Stimulated activated CD4-positive, alpha-beta T cell treated with anti-CD3 and anti-CD28 coated beads, Interleukin-4, amount 100 ng/mL, for 48 hours (primary cell): ENCODE measurements around the gene CENPT.
"Not testable (repeated sequence)": the region's sequence is repeated elsewhere in the genome, so short reads cannot be mapped to it uniquely, and the experiment has no call there.

Source experiments
- DNase-seq, 2 donors: peaks; one replicate each; pipeline ENCODE4 v3.0.0-alpha.2; 2020; ENCODE audit warnings: low read depth in 2 of 2

Gene CENPT

DNA sequence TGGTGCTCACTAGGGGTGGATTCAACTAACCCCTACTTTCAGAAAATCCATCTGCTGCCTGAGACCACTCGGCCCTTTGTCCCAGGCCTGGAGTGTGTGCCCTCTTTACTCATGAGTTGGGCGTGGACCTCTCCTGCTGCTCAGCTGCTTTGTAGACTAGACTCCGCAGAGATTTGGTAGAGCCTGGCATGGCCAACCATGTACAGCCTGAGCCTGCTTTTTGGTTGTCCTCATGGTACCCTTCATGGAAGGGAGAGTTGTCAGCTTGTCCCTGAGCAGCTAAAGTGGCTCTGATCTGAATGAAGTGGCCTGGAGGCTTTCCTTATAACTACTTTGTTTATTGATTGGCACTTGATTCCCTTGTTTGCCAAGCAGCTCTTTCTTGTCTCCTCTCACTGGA lies 26.9 kb upstream of the CENPT start:
- DNase-seq: no peak

- DNase-seq: no peak
These were observed 26.2 kb upstream of the CENPT start for GRCh38 chr16:67873435-67874370.

DNA sequence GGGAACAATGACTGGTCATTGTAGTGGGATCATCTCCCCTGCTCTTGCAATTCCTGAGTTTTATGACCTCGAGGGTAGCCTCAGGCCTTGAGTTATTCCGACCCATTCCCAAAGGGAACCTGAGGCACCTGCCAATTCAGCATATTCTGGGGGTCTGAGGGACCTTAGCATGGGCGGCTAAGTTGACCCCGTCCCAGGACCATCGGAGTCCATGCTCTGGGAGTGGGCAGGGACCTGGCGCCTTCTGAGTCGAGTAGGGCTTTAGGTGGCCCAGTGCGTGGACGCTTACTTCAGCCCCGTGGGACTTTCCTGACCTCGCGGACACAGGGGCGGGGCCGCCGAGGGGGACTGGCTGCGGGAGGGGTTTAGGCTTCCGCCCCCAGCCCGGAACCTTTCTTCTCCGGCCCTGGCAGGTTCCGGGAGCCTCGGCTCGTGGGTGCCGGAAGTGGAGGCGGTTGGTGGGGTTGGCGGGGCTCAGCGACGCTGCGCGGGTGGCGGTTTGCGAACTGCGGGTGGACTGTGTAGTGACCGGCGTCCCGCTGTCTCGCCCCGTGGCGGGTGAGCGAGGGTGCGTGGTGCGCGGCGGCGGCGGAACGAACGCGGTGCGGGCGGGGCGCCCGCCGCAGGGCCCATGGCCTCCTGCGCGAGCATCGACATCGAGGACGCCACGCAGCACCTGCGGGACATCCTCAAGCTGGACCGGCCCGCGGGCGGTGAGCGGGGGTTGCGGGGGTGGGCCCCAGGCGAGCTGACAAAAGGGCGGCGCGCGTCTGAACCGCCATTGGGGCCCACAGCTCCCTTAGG lies 25.3 kb upstream of the CENPT start, which contains the start of gene EDC4:
Gene EDC4, plus strand, starts transcription at position 422 of the 804 bp plus-strand sequence. Its CDS starts 210 bp downstream, at position 632.
- peak; percentile 84 to 86 for DNase-seq

- no peak for DNase-seq
These were observed 24.7 kb upstream of the CENPT start for GRCh38 chr16:67872131-67872630.

DNA sequence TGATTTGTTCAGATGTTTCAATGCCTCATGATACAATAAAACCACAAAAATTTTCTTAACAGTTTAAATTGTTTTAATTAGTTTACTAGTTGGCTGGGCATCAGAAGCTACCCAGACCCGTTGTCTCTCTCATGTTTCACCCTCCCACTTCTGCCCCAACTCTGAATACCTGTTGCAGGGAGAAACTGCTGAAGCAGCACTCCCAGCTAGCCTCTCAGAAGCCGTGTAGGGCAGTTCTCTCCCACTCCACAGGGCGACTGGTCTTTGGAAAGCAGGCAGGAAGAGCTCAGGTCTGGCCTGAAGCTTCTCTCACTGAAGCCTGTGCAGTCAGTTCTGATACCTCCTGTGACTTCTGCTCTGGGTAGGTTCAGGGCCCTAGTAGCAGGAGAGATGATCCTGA lies 23.8 kb upstream of the CENPT start:
- no peak for DNase-seq

DNA sequence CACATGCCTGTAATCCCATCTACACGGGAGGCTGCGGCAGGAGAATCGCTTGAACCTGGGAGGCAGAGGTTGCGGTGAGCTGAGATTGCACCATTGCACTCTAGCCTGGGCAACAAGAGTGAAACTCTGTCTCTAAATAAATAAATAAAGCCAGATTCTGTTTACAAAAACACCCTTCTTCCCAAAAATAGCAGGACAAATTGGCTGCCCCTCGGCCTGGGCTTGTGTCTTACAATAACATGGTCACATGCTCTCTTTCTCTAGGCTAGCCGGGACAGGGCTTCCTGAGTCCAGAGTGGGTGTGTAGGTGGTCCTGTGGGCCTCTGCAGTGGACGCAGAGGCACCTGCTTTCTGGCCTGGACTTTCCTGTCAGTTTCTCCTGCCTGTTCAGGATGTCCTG lies 22.2 kb upstream of the CENPT start:
- no peak for DNase-seq

DNA sequence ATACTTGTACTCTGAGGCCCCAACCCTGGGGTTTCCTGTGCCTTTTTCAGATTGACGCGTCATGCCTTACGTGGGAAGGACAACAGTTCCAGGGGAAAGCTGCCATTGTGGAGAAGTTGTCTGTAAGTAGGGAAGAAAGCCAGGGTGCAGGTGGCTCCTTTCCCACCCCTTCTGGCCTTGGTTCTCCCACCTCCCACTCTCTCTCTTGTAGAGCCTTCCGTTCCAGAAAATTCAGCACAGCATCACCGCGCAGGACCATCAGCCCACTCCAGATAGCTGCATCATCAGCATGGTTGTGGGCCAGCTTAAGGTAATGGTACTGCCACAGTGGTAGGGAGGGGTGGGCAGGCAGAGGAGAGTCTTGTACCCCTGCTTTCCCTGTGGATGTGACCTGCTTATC lies 20.8 kb upstream of the CENPT start:
- DNase-seq: no peak

- no peak for DNase-seq
These were observed 17.8 kb upstream of the CENPT start for GRCh38 chr16:67865318-67865717.

GRCh38 chr16:67864594-67864993 lies 17.1 kb upstream of the CENPT start:
- DNase-seq: no peak

- DNase-seq: not testable (repeated sequence)
These were observed 16.6 kb upstream of the CENPT start for GRCh38 chr16:67864044-67864443.

GRCh38 chr16:67862623-67863583 lies 15.4 kb upstream of the CENPT start:
- DNase-seq: no peak

DNA sequence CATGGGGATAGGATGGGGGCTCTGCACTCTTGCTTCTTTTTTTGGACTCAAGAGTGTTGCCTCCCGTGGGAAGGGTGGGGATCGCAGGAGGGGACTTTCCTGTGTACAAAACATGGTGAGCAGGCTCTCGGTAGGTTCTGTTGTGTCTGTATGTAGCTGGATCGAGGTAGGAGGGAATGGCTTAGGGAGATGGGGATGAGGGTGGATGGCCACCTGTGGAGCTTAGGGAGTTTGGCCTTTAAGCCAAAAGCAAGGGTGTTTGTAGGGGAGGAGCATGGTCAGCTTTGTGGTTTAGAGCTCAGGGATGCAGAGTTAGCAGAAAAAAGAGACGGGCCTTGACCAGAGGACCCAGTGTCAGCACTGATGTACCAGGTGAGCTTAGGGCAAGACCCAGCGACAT lies 14.4 kb upstream of the CENPT start:
- DNase-seq: no peak

DNA sequence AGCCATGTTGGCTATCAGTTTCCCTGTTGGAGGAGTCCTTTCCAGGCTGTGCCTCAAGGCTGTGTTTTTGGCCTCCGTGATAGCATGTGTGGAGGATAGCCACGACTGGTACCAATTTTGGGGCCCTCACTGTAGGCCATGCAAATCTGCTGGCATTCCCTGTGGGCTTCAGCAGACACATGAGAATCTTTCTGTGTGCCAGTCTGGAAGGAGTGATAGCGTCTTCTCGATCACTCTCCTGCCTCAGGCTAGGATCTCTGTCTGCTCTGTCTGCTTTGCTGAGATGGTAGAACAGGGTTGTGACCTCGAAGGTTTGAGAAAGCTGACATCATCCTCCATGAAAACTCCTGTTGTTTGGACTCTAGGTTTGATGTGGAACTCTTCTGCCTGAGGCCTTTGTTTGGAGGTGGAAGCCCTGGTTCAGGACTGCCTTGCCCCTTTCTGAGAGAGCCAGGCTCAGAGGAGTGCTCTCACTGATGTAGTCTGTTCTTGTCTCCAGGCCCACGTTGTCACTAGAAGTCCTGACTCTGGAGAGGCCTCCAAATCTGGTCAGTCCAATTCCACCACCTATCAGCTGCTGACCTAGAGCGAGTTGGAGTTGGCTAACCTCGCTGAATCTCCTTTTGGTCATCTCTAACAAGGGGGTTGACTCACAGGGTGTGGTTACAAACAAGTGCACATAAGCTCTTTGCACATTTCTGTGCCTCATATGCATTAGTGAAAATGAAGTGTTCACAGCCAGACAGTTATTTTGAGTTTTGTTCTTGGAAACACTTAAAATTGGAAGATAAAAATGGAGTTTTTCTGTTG lies 13.3 kb upstream of the CENPT start:
- DNase-seq: no peak

GRCh38 chr16:67858500-67858899 lies 11.0 kb upstream of the CENPT start:
- DNase-seq: no peak

DNA sequence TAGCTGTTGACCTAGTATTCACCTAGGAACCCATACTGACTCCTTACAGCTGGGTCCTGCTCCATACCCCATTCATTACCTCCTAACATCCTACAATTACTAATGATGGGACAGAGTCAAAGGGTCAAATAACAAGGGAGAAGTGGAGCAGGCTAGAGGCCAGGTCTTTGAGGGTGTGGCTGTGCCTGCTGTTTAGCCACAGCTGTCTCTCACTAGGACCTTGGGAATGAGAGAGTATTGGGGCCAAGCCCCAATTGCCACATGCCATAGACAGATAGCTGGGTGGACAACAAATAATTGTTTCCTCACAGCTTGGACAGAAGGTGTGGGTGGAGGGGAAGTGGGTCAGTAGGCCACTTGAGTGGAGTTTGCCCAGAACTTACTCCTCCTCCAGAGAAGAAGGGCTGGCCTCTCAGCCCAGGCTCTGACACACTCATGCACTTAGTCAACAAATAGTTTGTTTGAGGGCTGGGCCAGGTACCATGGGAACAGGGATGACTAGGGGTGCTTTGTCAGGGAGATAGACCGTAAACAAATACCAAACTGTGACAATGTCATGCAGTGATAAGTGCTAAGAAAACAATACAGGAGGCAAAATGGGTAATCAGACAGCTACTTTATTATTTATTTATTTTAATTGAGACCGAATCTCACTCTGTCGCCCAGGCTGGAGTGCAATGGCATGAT lies 10.2 kb upstream of the CENPT start:
- DNase-seq: no peak

GRCh38 chr16:67856927-67857546 lies 9.5 kb upstream of the CENPT start:
- DNase-seq: no peak

GRCh38 chr16:67855789-67856188 lies 8.3 kb upstream of the CENPT start:
- no peak for DNase-seq

DNA sequence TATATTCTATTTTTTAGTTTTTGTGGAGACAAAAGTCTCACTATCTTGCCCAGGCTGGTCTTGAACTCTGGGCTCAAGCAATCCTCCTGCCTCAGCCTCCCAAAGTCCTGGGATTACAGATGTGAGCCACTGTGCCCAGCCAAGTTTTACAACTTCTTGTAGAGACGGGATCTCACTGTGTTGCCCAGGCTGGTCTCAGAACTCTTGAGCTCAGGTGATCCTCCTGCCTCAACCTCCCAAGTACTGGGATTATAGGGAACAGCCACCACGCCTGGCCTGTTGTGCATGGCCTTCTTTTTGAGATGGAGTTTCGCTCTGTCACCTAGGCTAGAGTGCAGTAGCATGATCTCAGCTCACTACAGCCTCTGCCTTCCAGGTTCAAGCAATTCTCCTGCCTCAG lies 6.2 kb upstream of the CENPT start:
- DNase-seq: no peak

DNA sequence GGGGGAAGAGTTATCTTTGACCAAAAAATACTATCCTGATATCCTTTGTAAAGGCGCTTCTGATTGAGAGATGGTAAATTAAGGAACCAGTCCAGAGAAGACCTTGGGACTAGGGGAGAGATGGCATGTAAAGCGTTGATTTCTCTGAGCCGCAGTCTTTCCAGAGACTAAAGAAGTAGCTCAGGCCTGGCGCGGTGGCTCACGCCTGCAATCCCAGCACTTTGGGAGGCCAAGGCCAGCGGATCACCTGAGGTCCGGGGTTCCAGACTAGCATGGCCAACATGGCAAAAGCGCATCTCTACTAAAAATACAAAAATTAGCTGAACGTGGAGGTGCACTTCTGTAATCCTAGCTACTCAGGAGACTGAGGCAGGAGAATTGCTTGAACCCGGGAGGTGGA lies 625 bp upstream of the CENPT start:
- DNase-seq: no peak
